GM21576 (cell line): ENCODE data around the gene SMARCD3.

Experiments
- ATAC-seq: cut with Tn5 transposase; IDR thresholded peaks from one replicate; pipeline ENCODE4 v1.9.1; 2021; ENCODE audit warnings: mild to moderate bottlenecking, moderate library complexity; ENCODE audit not compliant: unreplicated experiment

SMARCD3 gene

GRCh38 chr7:151273651-151274390 lies 25.3 kb upstream of the SMARCD3 start:
- no peak for ATAC-seq

DNA sequence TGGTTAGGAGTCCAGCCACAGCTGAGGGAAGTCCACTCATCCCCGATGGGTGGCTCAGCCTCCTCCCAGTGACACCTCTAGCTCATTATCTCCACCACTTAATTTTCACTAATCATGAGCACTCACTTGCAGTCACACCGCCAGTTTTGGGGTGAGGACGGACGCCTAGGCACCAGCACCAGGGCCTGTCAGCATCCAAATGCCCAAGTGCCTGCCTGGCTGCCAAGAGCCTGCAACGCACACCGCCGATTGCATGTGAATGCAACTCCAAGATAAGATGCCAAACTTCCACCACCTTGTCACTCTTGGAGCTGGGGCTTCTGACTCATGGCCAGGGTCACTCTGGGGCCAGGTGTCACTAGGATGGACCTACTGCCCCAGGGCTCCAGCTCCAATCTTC lies 24.4 kb upstream of the SMARCD3 start:
- ATAC-seq: no peak

DNA sequence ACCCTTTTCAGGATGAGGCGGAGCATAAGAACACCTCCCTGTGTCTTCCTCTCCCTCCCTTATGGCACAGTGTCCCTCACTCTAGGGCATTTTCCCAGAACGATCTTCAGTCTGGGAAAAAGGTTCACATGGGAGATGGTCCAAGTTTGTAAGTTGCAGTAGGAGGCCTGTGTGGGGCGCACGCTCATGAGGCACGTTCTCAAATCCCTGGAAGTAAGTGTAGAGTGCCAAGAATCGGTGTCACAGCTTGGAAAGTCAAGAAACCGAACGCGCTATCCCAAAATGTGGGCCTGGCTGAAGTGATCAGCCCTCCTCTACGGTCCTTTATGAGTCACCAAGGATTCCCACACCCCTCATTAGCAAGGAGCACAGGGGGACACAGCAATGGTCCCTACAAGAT lies 23.9 kb upstream of the SMARCD3 start:
- ATAC-seq: no peak

GRCh38 chr7:151271699-151272355 lies 23.3 kb upstream of the SMARCD3 start:
- ATAC-seq: no peak

DNA sequence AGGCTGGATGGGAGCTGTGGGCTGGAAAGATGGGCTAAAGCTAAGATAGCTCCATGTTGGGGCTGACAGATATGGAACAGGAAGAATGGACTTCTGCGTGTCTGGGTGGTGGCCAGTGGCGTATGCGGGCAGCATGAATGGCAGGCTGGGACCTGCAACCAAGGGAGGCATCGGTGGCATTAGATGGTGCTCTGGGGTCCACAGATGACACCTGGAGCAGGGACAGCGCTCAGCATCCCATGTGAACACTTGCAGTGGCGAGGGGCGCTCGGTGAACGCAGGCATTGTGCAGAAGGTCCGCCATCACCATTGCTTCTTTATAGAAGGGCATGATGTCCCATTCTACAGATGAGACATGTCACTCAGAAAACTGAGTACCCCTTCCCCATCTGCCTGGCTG lies 21.0 kb upstream of the SMARCD3 start:
- no peak for ATAC-seq

DNA sequence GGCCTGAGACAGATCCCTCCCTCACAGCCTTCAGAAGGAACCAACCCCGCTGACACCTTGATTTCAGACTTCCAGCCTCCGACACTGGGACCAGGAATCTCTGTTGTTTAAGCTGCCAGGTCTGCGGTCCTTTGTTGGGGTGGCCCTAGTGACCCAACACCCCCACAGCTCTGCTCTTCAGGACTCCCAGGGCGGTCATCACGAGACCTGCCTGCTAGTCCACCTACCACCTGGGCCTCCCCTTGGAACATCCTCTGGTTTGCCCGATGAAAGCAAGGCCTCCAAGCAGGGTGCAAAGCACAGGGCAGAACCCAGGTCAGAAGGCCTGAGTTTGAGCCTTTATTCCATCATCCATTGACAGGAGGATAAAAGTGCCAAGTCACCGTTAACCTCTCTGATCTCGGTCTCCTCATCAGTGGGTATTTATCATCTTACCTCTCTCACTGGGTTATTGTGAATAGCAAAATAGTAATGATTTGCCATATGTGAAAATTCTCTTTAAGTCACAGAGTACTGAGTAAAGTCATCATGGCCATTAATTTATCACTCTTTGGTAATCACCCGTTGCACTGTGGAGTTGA lies 16.9 kb upstream of the SMARCD3 start:
- ATAC-seq: no peak

DNA sequence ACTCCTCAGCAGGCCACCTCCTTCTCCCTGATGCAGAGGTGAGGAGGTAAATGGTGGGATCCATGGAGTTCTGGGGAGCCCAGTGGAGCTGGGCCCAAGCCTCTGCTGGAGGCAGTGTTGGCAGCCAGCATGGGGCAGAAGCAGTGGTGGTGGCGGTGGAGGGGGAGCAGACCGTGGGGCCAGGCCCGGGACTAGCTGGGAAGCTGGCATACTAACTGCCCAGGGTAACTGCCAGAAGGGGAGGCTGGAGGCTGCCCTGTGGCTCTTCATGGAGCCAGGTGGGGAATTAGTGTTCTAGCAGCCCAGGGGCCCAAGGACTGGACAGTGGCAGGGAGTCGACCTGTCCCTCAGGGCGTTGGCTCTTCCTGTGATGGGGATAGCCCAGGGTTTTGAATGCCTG lies 16.1 kb upstream of the SMARCD3 start:
- no peak for ATAC-seq

DNA sequence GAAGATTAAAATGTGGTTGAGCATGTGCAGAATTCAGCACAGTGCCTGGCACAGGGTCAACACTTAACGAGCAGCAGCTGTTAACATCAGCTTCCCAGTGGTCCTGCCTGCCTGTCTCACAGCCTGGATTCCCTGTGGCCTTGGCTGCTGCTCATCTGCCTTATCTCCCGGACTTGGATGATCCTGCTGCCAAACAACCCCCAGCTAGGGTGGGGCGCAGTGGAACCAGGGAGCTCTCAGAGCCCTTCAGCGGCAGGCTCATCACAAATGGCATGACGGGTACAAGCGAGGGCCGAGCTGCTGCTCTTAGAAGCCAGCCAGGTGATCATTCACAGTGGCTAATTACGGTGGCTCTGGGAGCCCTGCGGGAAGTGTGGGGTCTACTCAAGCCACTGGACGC lies 13.0 kb upstream of the SMARCD3 start:
- no peak for ATAC-seq

DNA sequence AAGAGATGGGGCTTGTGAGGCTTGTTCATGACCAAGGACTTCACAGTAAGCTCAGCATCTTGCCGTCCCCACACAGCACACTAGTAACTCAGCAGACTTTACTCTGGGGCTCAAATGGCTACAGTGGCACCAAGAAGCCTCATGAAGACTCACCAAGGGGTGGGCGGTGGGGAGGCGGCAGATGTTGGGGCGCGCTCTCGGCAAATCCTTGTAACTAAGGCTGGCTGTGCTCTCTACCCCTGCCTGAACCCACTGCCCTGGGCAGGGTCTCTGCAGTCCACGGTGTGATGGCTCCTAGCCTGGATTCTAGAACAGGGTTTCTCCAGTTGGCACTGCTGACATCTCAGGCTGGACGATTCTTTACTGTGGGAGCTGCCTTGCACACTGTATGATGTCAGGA lies 12.4 kb upstream of the SMARCD3 start:
- no peak for ATAC-seq

DNA sequence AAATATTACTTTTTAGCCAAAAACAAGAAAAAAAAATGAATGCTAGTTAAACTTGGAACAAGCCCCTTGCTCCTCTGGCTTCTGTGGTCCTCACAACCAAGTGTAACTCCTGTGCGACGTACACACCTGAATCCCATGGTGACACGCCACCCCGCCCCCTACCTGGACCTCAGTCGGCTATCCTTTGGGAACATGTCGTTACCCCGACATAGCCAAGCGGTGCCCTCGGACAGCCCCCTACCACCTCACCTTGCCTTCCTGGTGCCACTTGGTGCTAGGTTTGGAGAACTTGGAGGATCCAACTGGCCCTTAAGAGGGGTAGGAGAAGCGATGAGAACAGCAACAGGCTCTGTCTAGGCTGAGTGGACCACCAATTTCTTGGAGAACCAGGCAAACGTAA lies 12.0 kb upstream of the SMARCD3 start:
- no peak for ATAC-seq

DNA sequence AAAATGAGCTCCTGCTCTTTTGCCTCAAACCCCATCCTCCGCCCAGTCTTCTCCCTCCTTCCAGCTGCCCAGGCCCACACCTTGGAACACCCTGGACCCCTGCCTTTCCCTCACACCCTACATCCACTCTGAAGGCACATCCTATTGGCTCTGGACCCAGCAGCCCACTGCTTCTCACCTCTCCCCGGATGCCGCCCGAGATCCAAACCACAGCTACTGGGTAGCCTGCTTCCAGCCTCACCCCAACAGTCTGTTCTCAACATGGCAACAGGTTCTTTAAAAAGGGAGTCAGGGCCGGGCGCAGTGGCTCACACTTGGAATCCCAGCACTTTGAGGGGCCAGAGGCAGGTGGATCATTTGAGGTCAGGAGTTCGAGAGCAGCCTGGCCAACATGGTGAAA lies 9.5 kb upstream of the SMARCD3 start:
- ATAC-seq: no peak

GRCh38 chr7:151256410-151257045 lies 8.0 kb upstream of the SMARCD3 start:
- ATAC-seq: no peak

DNA sequence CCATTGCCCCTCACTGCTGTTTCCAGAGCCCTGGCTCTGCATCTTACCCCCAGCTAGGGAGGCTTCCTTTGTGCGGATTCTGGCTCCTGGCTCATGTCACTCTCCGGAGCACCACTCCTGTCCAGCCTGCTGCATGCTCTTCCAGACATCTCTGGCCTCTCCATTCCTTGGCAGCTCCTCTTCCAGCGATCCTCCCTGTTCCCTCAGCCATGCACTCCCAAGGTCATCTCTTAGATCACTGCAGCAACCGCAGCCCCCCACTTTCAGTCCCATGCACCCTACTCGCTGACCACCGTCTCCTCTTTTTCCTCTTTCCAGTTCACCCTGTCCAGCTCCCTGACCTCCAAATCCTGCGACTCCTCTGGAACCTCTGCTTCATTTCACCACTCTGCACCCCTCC lies 6.9 kb upstream of the SMARCD3 start:
- no peak for ATAC-seq

GRCh38 chr7:151254851-151255250 lies 6.4 kb upstream of the SMARCD3 start:
- no peak for ATAC-seq

DNA sequence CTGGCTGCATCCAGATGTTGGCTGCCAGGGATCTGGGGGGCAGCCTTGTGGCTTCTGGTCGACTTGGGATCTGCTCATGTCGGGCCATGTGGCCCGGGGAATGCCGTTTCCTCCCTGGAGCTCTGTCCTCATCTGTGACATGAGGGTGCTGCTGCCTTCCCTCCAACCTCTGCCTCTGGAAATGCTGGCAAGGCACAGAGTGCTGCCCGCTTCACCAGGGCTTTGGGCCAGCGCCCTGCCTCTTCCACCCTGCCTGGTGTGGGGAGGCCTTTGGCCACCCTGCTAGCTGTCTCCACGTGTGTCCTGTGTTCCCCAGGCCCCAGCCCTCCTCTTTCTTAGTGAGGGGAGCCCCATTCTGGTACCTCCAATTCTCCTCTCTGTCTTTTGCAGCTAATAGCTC lies 5.8 kb upstream of the SMARCD3 start:
- no peak for ATAC-seq

DNA sequence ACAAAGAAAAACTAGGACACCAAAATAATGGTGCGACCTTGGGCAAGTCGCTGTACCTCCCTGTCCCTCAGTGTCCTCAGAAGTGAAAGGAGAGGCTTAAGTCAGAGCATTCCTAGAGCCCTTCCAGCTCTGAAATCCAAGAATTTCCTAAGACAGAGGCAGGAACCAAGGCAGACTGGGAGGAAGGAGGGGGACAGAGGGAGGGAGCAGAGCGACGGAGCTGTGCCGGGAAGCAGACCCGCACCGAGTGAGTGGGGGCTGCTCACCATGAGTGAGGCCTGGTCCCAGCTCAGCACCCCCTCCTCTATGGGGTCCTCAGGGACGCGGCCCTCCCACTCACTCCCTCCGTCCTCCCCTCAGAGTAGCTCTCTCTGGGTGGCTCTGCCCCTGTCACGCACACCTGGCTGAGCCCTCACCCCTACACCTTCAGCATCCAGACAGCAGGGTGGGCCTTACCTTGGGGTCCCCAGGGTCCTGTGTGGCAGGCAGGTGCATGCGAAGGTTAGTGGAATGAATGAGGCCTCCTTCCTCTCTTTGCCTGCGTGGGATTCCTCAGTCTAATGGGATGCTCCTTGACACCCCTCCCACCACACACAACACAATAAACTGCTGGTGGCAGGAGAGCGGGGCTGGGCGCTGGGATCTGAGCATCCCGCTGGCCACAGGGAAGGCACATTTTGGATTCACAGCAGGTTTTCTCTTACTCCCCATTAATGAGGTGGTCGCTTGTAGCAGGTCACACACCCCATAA lies 4.6 kb upstream of the SMARCD3 start:
- no peak for ATAC-seq

DNA sequence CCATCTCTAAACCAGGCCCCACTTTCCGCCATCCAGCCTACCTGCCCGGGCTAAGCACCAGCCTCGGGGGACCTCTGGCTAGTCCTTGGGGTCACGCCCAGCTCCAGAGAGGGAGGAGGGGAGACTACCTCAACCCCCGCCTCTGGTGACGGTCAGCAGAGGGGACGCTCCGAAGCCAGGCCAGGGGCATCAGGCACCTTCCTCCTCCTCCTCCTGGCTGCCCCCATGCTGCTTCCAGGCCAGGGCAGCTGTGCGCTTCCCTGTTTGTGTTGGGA lies 4.0 kb upstream of the SMARCD3 start:
- no peak for ATAC-seq

GRCh38 chr7:151251689-151252560 lies 3.4 kb upstream of the SMARCD3 start:
- no peak for ATAC-seq

GRCh38 chr7:151251328-151251688 lies 2.8 kb upstream of the SMARCD3 start:
- ATAC-seq: no peak
